Duodenal mucosa (tissue), 2 donors: ENCODE results near the gene SRD5A1.
A peak's percentile ranks its signal among the peaks of the same experiment; 100 is the strongest.

Experiments
- H3K27ac ChIP-seq: one replicate; pipeline ENCODE4 v1.7.0; 2013; ENCODE audit warnings: low read depth, low read length
- H3K27me3 ChIP-seq, 2 donors: one replicate each; pipeline ENCODE4 v1.7.0; 2013; ENCODE audit warnings: low read length in 2 of 2, control low read depth in 1 of 2; ENCODE audit not compliant: insufficient read depth in 2 of 2, control insufficient read depth in 1 of 2
- H3K36me3 ChIP-seq, 2 donors: one replicate each; pipeline ENCODE4 v1.7.0; 2013; ENCODE audit warnings: low read length in 2 of 2, control low read depth in 1 of 2; ENCODE audit not compliant: insufficient read depth in 2 of 2, control insufficient read depth in 1 of 2
- H3K4me1 ChIP-seq, 2 donors: one replicate each; pipeline ENCODE4 v1.7.0; 2013; ENCODE audit warnings: low read length in 2 of 2, control low read depth in 1 of 2; ENCODE audit not compliant: insufficient read depth in 2 of 2, control insufficient read depth in 1 of 2
- H3K4me3 ChIP-seq, 2 donors: one replicate each; pipeline ENCODE4 v1.7.0; 2013; ENCODE audit warnings: low read length in 2 of 2, low read depth in 1 of 2
- H3K9ac ChIP-seq, 2 donors: one replicate each; pipeline ENCODE4 v1.7.0; 2013; ENCODE audit warnings: low read length in 2 of 2, low read depth in 1 of 2
- H3K9me3 ChIP-seq, 2 donors: one replicate each; pipeline ENCODE4 v1.7.0; 2013; ENCODE audit warnings: low read length in 2 of 2, control low read depth in 1 of 2; ENCODE audit not compliant: control insufficient read depth in 1 of 2

The SRD5A1 gene

DNA sequence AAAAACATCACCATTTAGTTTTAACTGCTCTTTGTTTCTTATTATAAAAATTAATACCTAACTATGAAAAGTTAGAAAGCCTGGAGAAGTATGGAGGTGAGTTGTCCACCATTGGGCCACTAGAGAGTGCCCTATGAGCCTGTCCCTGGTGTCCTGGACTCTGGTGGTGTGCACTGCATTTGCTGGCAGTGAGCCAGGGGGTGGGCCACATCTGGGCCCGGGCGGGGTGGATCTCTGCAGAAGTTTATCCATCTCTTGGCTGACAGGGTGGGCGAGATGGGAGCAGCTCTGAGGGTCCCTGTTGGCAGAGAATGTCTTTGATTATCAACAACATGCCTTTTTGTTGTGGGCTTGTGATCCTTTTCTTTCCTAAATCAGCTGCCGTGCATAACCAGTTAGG is 88.2 kb downstream of the SRD5A1 start:
- H3K9ac ChIP-seq, result no peak overlapping the region
- no peak overlapping the region for H3K27ac ChIP-seq
- peaks cover 48 to 60% of the 10 kb centered on the region in 2 donors for H3K4me1 ChIP-seq
- H3K27me3 ChIP-seq, result no peaks in the 10 kb centered on the region
- H3K9me3 ChIP-seq, result no peaks in the 10 kb centered on the region
- H3K36me3 ChIP-seq, result peaks cover 0 to 28% of the 10 kb centered on the region in 2 donors
- H3K4me3 ChIP-seq, result no peak overlapping the region

DNA sequence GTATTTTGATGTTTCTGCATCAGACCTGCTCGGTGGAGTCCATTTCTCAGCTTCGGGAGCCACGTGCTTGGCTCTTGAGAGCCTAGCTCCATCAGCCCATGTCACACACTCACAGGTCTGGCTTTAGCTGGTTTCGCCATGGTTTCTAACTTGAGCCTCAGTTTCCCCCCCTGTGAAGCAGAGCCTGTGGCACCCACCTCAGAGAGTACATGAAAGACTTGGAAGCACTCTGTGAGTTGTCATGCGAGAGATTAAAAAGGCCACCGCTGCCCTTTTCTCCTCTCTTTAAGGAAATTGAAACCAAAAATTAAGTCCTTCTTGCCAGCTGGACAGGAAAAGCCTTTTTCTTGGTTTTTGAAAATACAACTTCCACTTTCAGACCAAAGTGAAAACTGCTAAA is 88.8 kb downstream of the SRD5A1 start:
- H3K4me1 ChIP-seq, result peaks cover 42 to 59% of the 10 kb centered on the region in 2 donors
- H3K9me3 ChIP-seq, result no peaks in the 10 kb centered on the region
- H3K36me3 ChIP-seq, result peaks cover 0 to 29% of the 10 kb centered on the region in 2 donors
- H3K9ac ChIP-seq, result no peak overlapping the region
- H3K4me3 ChIP-seq, result peak overlapping the region; percentile 42
- no peaks in the 10 kb centered on the region for H3K27me3 ChIP-seq
- no peak overlapping the region for H3K27ac ChIP-seq

DNA sequence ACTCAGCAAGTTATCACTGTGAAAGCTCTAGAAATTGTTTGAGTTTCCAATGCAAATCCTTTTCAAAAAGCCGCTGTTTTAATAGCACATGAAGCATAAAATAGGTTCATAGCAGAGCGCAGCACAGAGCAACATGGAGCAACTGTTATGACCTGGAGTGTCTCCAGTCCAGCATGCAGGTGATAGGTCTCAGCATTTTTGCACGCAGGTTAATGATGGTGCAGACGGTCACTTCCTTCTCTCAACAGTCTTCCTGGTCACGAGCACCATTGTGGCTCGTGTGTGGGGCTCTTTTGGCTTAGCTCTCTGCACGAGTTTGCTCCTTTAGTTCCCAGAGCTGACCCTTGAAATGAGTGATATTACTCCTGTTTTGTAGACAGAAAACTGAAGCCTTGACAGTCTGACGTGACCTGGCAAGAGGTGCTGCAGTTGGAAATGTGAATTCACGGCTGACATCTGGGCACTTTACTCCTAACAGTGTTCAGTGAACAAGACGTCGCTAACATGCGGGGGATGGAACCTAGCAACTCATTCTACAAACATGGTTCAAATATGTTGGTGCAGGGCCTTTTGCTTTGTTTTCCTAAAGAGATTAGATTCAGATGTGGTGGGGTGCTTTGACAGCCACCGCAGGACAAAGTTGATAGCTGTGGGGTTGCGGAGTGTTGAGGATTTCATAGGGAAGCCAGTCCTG is 90.0 kb downstream of the SRD5A1 start:
- H3K36me3 ChIP-seq, result peaks cover 0 to 28% of the 10 kb centered on the region in 2 donors
- H3K27ac ChIP-seq, result no peak overlapping the region
- H3K9ac ChIP-seq, result no peak overlapping the region
- no peak overlapping the region for H3K4me3 ChIP-seq
- no peaks in the 10 kb centered on the region for H3K9me3 ChIP-seq
- H3K27me3 ChIP-seq, result no peaks in the 10 kb centered on the region
- peaks cover 38 to 51% of the 10 kb centered on the region in 2 donors for H3K4me1 ChIP-seq

DNA sequence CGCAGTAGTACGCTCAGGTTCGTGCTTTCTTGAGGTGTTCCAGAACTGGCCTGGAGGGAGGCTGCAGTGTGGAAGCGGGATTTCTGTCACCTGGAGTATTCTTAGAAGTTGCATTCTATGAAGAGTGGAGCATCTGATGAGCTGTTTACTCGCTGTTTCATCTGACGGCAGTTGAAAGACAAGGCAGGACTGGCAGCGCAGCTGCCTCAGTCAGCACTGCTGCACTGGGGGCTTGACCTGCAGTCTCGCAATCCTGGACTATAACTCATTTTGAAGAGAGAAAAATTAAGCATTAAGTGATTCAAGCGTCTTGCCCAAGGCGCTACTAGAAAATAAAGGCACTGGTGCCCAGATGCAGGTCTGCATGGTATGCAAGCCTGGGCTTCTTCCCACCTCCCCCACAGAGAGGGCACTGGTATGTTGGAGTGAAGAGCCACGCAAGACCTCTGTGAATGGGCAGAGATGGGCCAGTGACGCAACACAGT is 90.6 kb downstream of the SRD5A1 start:
- H3K4me1 ChIP-seq, result peaks cover 38 to 52% of the 10 kb centered on the region in 2 donors
- H3K36me3 ChIP-seq, result peaks cover 0 to 25% of the 10 kb centered on the region in 2 donors
- H3K27ac ChIP-seq, result no peak overlapping the region

More for the DNA sequence above, 90.6 kb downstream of the SRD5A1 start:
- H3K9me3 ChIP-seq, result no peaks in the 10 kb centered on the region
- no peaks in the 10 kb centered on the region for H3K27me3 ChIP-seq
- no peak overlapping the region for H3K9ac ChIP-seq
- H3K4me3 ChIP-seq, result no peak overlapping the region
